Measurements from ENCODE around the gene TAOK3.
"Not testable (repeated sequence)": the region's sequence is repeated elsewhere in the genome, so short reads cannot be mapped to it uniquely, and the experiment has no call there.

The TAOK3 gene

DNA sequence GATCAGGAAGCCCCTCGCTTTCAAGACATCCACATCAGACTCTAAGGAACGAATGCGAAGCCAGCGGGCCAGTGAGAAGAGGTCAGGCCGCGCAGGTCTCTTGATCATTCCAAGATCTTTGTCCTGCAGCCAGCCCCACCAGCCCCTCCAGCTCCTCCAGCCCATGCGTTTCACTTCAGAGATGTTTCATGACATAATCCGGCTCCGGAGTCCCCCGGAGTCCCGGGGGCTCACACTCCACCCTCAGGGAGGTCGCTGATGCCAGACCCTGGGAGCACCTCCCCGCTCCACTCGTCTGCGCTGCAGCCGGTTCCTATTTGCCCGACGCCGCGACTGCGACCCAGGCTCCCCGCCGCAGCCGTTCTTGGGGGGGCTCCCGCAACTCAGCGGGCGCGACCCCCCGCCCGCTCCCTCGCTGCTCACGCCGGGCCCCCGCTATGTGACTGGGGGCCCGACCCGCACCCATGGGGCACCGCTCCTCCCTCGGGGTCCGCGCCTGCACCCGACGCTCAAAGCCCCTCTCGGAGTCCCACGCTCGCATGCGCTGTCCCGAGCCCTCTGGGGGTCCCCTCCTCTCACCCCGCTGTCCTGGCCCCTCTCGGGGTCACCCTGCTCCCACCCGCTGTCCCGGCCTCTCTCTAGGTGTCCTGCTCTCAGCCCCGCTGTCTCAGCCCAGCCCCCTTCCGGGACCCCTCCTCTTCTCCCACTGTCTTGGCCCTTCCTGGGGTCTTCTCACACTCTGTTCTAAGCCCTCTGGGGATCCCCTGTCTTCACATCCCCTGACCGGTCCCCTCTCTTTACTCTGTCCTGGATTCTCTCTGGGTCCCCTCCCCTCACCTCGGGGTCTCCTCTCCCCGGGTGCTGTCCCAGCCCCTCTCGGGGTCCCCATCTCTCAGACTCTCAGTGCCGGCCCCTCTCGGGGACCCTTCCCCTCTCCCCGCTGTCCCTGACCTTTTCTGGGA is 1.1 kb downstream of the TAOK3 start:
- DNase-seq: peak; percentile 22

DNA sequence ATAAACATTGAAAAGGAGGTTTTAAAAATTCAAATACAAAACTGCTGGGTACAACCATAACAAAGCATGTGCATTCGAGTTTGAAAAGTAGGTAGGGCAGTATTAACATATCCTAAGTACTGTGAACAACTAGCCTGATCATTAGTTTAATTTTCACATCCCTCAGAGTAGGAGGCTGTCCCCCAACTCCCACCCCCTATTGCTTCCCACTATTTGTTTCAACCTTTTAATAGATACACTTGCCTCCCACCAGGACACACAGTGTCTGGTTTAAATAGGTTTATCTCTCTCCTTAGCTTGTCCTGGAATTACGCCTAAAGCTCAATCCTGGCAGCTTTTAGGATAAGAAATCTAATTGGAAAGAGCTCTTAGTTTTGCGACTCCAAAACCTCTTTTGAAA is 2.1 kb downstream of the TAOK3 start:
- DNase-seq: no peak

DNA sequence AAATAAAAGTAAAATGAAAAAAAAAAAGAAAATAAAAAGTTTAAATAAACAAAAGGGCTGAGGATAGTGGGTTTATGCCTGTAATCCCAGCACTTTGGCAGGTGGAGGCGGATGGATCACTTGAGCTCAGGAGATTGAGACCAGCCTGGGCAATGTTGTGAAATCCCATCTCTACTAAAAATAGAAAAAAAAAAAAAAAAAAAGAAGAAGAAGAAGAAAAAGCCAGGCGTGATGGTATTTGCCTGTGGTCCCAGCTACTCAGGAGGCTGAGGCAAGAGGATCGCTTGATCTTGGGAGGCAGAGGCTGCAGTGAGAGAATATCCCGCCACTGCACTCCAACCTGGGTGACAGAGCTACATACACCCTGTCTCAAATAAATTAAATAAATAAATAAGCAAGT is 3.9 kb downstream of the TAOK3 start:
- no peak for DNase-seq

DNA sequence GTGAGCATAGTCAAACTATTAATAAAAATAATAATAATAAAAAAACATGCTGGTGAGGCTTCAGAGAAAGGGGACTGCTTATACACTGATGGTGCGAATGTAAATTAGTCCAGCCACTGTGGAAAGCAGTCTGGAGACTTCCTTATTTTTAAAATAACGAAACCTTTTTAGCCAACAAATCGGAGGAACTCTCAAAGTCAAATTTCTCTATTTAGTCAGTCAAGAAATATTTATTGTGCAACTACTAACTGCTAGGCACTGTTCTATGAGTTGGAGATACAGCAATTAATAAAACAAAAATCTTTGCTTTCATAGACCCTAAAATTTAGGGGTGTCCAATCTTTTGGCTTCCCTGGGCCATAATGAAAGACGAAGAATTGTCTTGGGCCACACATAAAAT is 10.8 kb downstream of the TAOK3 start:
- no peak for DNase-seq

DNA sequence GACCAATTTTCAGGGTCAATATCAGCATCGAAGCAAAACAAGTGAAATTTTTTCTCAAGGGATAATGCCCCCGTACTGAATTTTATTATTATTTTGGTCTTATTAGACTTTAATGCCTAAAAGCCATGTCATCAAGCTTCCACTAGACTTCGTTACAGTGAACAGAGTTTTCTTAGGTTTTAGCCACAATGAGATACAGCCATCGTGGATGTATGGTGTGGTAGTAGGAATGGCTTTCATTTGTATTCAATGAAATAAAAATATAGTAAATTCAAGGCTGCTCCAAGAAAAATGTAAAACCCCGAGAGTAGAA is 11.7 kb downstream of the TAOK3 start:
- no peak for DNase-seq

DNA sequence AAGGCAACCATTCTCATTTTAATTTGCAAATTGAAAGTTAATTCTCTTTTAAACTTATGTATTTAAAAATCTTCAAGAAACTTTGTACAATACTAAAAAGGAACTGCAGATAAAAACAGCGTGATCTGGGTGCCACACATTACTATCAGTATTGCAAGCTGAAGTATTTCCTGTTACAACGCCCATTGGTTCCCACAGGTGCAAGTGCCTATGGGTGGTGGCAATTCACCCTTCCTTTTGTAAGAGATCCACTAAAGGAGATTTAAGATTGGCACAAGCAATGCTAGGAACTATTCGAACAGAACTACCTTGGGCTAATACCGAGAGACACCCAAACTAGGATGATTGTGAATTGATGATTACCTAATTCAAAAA is 13.2 kb downstream of the TAOK3 start:
- DNase-seq: peak; percentile 49

DNA sequence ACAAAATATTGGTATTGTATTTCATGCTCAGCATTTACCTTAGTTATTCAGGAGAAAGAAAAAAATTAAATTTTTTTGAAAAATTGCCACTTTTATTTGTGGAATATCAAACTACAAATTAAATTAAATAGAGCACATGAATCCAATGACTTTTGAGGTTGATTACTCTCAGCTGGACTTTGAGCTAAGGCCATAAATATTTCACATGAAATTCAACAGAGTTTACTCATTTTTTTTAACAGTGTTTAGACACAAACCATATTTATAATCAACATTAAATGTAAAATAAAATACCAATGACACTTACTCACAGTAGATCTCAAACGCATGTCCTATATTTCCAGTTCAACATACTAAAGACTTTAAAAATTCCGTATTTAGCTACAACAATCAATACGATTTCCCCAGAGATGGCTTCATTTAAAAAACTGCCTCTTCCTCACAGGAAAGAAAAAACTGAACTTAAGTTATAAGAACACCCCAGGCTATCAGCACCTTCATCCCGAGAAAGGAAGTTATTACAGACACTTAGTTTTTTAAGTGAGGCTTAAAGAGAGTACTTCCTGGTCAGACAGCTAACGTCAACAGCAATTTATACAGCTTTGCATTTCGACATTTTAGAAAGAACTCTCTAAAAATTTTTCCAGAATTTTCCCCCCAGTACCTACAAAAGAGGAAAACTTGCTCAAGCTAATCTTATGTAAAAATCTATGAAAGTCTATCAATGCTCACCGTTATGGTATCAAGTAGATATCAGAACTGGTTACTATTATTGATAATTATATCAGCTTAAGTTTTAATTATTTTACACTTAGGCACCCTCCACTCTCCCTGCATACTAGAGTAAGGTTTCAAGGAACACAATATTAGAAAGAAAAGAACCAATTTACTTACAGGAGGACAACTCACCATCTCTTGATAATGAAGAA is 13.8 kb downstream of the TAOK3 start:
- no peak for DNase-seq

DNA sequence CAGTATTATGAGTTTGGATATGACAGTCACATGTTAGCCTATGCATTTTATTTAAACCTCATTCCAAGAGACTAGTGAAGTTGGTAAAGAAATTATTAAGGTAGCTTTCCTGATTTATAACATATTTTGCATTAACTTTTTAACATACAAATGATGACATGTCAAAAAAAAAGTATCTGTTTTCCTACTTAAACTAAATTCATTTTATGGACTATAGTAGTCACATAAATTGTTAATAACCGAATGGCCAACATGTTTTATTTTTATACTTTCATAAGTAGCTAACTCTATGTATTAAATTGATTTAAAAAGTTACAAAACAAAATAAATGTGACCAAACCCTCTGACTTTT is 14.7 kb downstream of the TAOK3 start:
- DNase-seq: no peak

DNA sequence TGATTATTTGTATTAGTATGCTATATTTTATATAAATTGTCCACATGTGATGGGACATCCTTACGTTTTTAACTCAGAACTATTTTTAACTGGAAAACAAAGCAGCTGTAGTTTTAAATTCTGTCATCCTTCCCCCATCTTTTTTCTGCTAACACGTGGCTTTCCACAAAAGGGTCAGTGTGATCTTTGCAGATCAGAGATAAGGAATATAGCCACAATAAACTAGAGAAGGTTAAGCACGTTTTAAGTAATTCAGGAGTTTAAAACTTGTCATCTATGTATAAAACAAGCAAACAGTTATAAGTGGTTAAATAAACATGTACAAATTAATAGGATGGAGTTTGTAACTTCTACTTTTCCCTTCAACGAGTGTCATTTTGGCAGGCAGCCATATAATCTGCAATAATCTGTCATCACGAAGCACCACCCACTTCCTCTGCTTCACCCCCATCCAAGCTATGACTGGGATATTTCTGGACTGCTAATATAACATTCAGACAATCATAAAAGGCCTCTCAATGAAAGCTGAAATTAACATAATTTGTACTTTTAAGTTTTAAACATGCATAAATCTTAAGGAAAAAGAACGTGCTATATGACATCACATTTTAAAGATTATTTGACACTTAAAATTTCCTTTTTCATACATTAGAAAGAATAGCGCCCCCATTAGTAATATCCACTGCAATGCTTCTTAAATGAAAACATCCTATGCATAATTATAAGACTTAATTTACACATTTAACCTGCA is 15.3 kb downstream of the TAOK3 start:
- peak; percentile 65 for DNase-seq

DNA sequence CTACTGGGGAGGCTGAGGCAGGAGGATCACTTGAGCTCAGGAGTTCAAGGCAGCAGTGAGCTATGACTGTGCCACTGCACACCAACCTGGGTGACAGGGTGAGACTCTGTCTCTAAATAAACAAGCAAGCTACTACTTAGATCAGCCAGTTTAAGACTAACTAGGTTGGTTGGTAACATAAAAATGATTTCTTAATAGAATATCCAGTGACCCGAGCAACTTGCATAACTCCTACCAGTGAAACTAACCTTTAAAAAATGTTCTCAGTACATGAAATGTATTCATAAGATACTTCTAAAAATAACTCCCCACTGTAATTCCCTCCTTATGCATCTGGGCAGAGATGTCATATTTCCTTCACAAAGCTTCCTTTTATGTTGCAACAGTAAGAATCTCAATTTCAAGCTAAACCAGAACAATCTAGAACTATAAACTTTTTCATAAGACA is 15.9 kb downstream of the TAOK3 start:
- DNase-seq: no peak

DNA sequence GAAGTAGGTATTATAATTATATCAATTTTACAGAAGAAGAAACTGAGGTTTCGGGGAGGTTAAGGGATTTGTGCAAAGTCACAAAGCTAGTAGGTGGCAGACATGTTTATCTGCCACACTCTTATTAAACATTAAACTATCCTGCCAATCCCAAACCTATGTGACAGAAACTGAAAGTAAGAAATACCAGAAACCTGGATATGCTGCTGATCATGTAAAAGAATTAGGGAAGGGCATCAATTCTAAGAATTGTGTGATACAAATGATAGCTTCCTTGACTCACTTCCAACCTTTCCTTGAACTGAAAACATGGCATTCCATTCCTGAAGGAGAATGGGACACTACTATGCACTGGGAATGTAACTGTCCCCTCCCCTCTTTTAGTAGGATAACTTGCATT is 16.9 kb downstream of the TAOK3 start:
- DNase-seq: no peak

DNA sequence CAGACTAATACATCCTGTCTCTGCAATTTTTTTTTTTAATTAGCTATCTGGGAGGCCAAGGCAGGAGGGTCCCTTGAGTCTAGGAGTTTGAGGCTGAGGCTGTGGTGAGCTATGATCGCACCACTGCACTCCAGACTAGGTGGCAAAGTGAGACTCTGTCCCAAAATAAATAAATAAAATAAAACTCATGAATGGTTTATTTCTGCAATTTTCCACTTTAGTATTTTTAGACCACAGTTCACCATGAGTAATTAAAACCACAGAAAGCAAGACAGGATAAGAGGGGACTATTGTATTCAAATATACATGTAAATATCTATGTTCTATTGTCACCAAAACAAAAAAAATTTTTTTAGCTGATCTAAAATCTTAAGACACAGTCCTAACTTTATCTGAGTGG is 17.8 kb downstream of the TAOK3 start:
- DNase-seq: no peak

DNA sequence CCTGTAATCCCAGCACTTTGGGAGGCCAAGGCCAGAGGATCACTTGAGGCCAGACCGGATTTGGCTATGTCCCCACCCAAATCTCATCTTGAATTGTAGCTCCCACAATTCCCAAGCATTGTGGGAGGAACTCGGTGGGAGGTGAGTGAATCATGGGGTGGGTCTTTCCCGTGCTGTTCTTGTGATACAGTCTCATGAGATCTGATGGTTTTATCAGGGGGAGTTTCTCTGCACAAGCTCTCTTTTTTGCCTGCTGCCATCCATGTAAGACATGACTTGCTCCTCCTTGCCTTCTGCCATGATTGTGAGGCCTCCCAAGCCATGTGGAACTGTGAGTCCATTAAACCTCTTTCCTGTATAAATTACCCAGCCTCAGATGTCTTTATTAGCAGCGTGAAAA is 18.2 kb downstream of the TAOK3 start:
- DNase-seq: not testable (repeated sequence)

DNA sequence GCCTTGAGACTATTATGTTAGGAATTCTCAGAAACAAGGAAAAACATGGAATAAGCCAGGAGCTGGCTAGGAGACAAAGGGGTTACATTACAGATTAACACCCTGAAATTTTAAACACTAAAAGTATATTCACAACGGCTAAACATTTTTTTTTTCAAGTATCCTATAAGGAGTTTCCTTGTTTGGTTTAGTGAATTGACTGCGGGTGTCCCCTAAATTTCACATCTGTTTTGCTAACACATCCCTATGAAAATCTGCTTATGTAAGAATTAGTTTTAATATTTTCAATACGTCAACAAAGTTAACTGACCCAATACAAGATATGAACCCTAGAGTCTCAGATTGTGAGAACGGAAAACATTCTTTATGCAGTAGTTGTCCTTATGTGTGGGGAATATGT is 19.0 kb downstream of the TAOK3 start:
- DNase-seq: no peak

DNA sequence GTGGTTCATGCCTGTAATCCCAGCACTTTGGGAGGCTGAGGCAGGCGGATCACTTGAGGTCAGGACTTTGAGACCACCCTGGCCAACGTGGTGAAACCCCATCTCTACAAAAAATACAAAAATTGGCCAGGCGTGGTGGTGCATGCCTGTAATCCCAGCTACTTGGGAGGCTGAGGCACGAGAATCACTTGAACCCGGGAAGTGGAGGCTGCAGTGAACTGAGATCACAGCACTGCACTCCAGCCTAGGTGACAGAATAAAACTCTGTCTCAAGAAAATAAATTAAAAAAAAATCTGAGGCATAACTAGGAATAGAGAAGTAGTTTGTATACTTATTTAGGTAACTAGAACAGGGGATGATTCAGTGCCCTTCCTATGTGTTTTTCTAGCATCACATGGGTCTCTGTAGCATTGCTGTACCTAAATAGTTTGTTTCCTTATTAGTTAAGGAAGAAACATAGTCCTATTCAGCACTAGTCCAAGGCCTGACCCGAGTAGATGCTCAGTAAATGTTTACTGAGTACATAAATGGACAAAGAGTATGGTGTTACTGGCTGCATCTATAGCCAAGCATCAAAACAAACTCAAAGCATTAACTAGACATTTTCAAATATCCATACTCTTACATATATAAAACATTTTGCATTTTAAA is 21.7 kb downstream of the TAOK3 start:
- DNase-seq: no peak

DNA sequence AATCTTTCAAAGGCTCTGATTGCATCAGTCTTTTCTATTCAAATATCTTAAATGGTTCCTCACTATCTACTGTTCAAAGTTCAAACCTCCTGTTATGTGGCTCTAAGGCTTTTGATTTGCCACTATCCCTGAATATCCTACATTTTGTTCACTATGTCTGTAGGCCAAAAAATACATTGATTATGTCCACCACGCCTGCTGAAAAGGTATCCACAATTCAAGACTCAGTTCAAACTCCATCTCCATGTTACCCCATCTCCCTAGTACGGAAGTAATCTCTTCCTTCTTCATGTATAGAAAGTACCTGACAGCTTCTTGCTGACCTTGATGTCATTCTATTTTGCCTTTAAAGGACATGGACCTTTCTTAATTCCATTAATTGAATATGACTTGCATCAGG is 24.8 kb downstream of the TAOK3 start:
- DNase-seq: no peak

DNA sequence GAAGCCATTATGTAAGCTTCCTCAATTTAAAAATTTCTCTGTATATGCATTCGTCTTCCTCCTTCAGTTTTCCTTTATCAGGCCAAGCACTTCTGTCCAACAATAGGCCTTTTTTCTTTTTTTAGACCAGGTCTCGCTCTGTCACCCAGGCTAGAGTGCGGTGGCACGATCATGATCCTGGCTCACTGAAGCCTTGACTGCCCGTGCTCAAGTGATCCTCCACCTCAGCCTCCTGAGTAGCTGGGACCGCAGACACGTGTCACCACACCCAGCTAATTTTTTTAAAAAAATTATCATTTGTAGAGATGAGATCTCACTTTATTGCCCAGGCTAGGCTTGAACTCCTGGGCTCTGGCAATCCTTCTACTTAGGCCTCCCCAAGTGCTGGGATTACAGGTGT is 25.8 kb downstream of the TAOK3 start:
- no peak for DNase-seq

DNA sequence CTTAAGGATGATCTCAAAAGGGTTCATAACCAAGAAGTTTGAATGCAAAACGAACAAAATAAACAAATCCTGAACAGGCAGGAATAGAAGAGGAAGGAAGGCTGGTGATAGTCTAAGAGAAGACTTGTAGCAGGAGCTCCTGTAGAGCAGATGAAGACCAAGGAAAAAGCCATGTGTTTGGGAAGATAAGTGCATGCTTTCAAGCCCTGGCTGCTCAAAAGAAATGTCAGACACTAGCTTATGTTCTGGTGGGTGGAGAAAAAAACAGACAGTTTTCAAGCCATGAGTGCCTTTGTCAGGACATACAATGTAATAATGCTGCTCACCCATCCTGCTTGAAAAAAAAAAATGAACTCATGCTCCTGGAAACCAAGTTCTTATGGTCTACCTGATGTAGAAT is 27.4 kb downstream of the TAOK3 start:
- no peak for DNase-seq

DNA sequence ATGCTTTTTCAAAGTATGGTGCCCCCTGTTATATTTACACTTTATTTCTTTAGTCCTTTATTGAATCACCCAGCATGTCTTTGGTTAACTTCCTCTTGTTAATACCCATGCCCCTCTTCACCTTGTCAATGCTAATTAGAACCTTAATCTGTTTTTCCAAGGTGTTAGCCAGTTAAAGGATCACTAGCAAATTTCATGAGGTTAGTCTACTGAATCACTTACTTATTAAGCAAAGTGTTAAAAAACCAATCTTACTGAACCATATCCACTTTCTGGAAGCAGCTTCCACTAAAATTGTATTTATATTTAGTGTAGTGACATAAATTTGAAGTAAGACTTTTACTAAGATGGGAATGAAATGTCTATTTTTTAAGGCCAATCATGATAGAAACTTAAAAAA is 27.9 kb downstream of the TAOK3 start:
- no peak for DNase-seq

DNA sequence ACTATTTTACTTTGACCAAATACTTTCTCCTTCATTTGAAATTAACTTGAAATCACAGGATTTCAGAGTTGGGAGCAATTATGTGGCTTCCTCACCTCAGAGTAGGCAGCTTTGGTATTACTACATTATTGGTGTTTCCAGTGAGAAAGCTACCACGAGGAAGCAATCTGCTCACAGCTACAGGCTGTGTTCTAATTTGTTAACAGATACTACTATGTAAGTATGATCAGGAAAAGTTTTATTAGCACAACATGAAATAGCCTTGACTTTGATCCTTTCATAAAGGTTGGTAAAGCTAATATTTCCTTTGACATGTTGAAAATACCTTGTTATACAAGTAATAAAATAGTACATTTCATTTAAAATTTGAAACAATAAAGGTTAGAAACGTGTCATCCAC is 30.6 kb downstream of the TAOK3 start:
- DNase-seq: no peak

DNA sequence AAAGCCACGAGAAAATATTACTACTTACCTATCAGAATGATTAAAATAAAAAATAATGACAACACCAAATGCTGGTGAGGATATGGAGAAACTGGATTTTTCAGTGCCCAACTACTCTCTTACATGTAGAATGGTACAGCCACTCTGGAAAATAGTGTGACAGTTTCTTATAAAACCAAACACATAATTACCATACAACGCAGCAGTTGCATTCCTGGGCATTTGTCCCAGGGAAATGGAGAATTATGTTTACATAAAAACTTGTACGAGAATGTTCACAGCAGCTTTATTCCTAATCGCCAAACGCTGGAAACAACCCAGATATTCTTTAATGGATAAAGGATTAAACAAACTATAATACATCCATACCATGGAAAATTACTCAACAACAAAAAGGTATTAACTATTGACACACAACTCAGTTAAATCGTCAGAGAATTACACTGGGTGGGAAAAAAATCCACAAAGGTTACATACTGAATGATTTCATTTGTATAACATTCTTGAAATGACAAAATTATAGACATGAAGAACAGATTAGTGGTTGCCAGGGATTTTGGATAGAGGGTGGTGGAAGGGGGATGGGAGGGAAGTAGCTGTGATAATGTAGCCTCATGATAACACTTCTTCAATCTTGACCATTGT is 35.4 kb downstream of the TAOK3 start:
- no peak for DNase-seq

DNA sequence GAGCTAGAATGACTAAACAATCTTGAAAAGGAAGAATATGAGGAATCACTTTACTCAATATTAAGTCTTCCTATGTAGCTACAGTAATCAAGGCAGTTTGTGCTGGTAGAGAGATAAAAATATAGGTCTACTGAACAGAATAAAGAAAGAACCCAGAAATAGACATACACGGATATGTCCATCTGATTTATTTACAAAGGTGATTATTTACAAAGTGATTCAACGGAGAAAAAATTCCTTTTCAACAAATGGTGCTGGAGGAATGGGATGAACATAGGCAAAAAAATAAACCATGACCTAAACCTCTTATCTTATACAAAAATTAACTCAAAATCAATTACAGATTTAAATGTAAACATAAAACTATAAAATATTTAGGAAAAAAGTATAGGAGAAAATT is 36.6 kb downstream of the TAOK3 start:
- no peak for DNase-seq
